NB4 (cell line): ENCODE data around the gene PRPS1L1.

Experiments used
- DNase-seq: peaks from one replicate; pipeline ENCODE4 v3.0.0; 2010; ENCODE audit warnings: low read depth
- H3K4me3 ChIP-seq: one replicate; pipeline ENCODE4 v1.5.1; 2011; ENCODE audit warnings: mild to moderate bottlenecking, low read depth, low read length, moderate library complexity
- CTCF ChIP-seq: IDR thresholded peaks from one replicate; pipeline ENCODE4 v1.5.1; 2012; ENCODE audit warnings: low read depth, low read length
- MAX ChIP-seq: IDR thresholded peaks from 2 replicates; pipeline ENCODE4 v1.6.1; 2011; ENCODE audit warnings: low read depth, low read length
- MYC ChIP-seq: IDR thresholded peaks from 2 replicates; pipeline ENCODE4 v1.6.1; 2011; ENCODE audit warnings: low read depth, low read length
- POLR2A ChIP-seq: IDR thresholded peaks from 2 replicates; pipeline ENCODE4 v1.6.1; 2011; ENCODE audit warnings: mild to moderate bottlenecking; ENCODE audit not compliant: insufficient read length; ENCODE audit errors: extremely low read depth

Gene PRPS1L1

GRCh38 chr7:18019555-18019954, 8.1 kb downstream of the PRPS1L1 start:
- H3K4me3 ChIP-seq, result no peak overlapping the region
- TF ChIP-seq MYC, result no peak
- no peak for TF ChIP-seq MAX
- TF ChIP-seq CTCF, result no peak
- no peak for DNase-seq

GRCh38 chr7:18018296-18019215, 9.1 kb downstream of the PRPS1L1 start:
- H3K4me3 ChIP-seq, result no peak overlapping the region
- no peak for DNase-seq
- TF ChIP-seq CTCF (no peak), MYC (no peak), MAX (no peak), POLR2A (no peak)

GRCh38 chr7:18016547-18017444, 10.8 kb downstream of the PRPS1L1 start:
- no peak for DNase-seq
- TF ChIP-seq MYC, result no peak
- TF ChIP-seq MAX, result no peak
- TF ChIP-seq CTCF, result no peak
- TF ChIP-seq POLR2A, result no peak
- H3K4me3 ChIP-seq, result no peak overlapping the region

- DNase-seq, result no peak
- TF ChIP-seq POLR2A, result no peak
- TF ChIP-seq MAX, result no peak
- no peak for TF ChIP-seq CTCF
- TF ChIP-seq MYC, result no peak
- H3K4me3 ChIP-seq, result no peak overlapping the region
Observed at GRCh38 chr7:18013936-18014335, 13.7 kb downstream of the PRPS1L1 start.

- DNase-seq, result no peak
Observed at GRCh38 chr7:18004372-18004771, 23.3 kb downstream of the PRPS1L1 start.

More at GRCh38 chr7:18004372-18004771, 23.3 kb downstream of the PRPS1L1 start:
- H3K4me3 ChIP-seq, result no peak overlapping the region
- TF ChIP-seq MYC (no peak), MAX (no peak), POLR2A (no peak), CTCF (no peak)
